HepG2 (cell line): Measurements from ENCODE around the gene DRAP1. TPM values are rescaled to one million over a fixed set of nuclear protein-coding genes. Genes with fewer than 3 reads are reported as not detected.
A peak's percentile ranks its signal among the peaks of the same experiment; 100 is the strongest.

Experiments used
- CHD4 ChIP-seq: fragments of 200-600 bp; sonication (generic); IDR thresholded peaks from 2 replicates; pipeline ENCODE4 v1.7.0; 2017; ENCODE audit warnings: mild to moderate bottlenecking, low read length, borderline replicate concordance
- GTF3A ChIP-seq: sonication (generic); formaldehyde crosslinking; conservative IDR thresholded peaks from 2 replicates; pipeline ENCODE4 v1.4.0; 2020; ENCODE audit warnings: mild to moderate bottlenecking, missing genetic modification reagents
- HNF4G ChIP-seq, 2 experiments: sonication (generic) in 1 of 2; formaldehyde crosslinking in 1 of 2; IDR thresholded peaks; 2 replicates each; pipeline versions ENCODE4 v1.4.0 to v1.6.1; 2011 to 2020; ENCODE audit warnings: borderline replicate concordance in 2 of 2, low read depth in 2 of 2, mild to moderate bottlenecking in 2 of 2, low read length in 1 of 2, missing genetic modification reagents in 1 of 2, moderate library complexity in 1 of 2
- MIXL1 ChIP-seq: IDR thresholded peaks from 2 replicates; pipeline ENCODE4 v1.6.1; 2016
- NCOA5 ChIP-seq: sonication (generic); formaldehyde crosslinking; IDR thresholded peaks from 2 replicates; pipeline ENCODE4 v1.4.0; 2020; ENCODE audit warnings: missing genetic modification reagents
- NFIC ChIP-seq: IDR thresholded peaks from 2 replicates; pipeline ENCODE4 v1.6.1; 2012; ENCODE audit warnings: mild to moderate bottlenecking, low read length, inconsistent platforms
- NFYC ChIP-seq: IDR thresholded peaks from 2 replicates; pipeline ENCODE4 v1.6.1; 2016; ENCODE audit warnings: missing genetic modification reagents, missing compliant biosample characterization
- NONO ChIP-seq, 2 experiments: fragments of 450-650 bp in 1 of 2; sonication (generic) in 1 of 2; formaldehyde crosslinking in 1 of 2; IDR thresholded peaks in 1 of 2; conservative IDR thresholded peaks in 1 of 2; 2 replicates each; pipeline versions ENCODE4 v1.6.1 to v1.8.0; 2017 to 2022; ENCODE audit warnings: mild to moderate bottlenecking in 1 of 2, missing genetic modification reagents in 1 of 2, moderate library complexity in 1 of 2
- PCBP1 ChIP-seq: fragments of 200-400 bp; formaldehyde crosslinking; IDR thresholded peaks from 2 replicates; pipeline ENCODE4 v1.6.1; 2017; ENCODE audit warnings: mild to moderate bottlenecking, low read depth, low read length, borderline replicate concordance
- REPIN1 ChIP-seq: sonication (generic); formaldehyde crosslinking; IDR thresholded peaks from 2 replicates; pipeline ENCODE4 v1.8.0; 2022; ENCODE audit warnings: missing genetic modification reagents, low read depth, mild to moderate bottlenecking, borderline replicate concordance
- TEAD3 ChIP-seq: optimal IDR thresholded peaks from 2 replicates; pipeline ENCODE3; 2016; ENCODE audit warnings: borderline replicate concordance
- THAP8 ChIP-seq: sonication (generic); formaldehyde crosslinking; IDR thresholded peaks from 2 replicates; pipeline ENCODE4 v1.5.1; 2020; ENCODE audit warnings: missing genetic modification reagents, mild to moderate bottlenecking, borderline replicate concordance
- ZNF552 ChIP-seq: sonication (generic); formaldehyde crosslinking; IDR thresholded peaks from 2 replicates; pipeline ENCODE4 v1.9.0; 2022; ENCODE audit warnings: missing genetic modification reagents, mild to moderate bottlenecking, borderline replicate concordance
- ZNF670 ChIP-seq: sonication (generic); formaldehyde crosslinking; IDR thresholded peaks from 2 replicates; pipeline ENCODE4 v1.8.0; 2022; ENCODE audit warnings: mild to moderate bottlenecking, missing genetic modification reagents, borderline replicate concordance
- ZNF710 ChIP-seq: sonication (generic); formaldehyde crosslinking; IDR thresholded peaks from 2 replicates; pipeline ENCODE4 v1.5.0; 2020; ENCODE audit warnings: mild to moderate bottlenecking, missing genetic modification reagents, borderline replicate concordance
- polyA plus RNA-seq, 8 experiments: library from polyadenylated mRNA; depleted of rRNA in 3 of 8; stranded (reverse) in 7 of 8; unstranded in 1 of 8; fragments of >200 nt; fragmentation: Illumina TruSeq in 4 of 8; extraction: Trizol in 4 of 8; gene quantifications; 2 replicates each; pipeline versions ENCODE4 v1.2.1 to v1.2.3, GENCODE V29; 2011 to 2016; ENCODE audit warnings: low read depth in 4 of 8, missing spikeins in 1 of 8, mixed read lengths in 1 of 8; ENCODE audit not compliant: insufficient read depth in 1 of 8
- total RNA-seq, 5 experiments: library from RNA; depleted of rRNA; stranded (reverse); fragments of >200 nt; fragmentation: Illumina TruSeq; extraction: Trizol; gene quantifications; 2 replicates each; pipeline ENCODE4 v1.2.3, GENCODE V29; 2016; ENCODE audit warnings: low read depth in 1 of 5
- TF ChIP-seq, protein P1 (sequence below): sonication (generic); formaldehyde crosslinking; IDR thresholded peaks from 2 replicates; pipeline ENCODE4 v1.8.0; 2022; ENCODE audit warnings: missing genetic modification reagents, mild to moderate bottlenecking, inconsistent platforms, borderline replicate concordance
- TF ChIP-seq, protein P2 (sequence below), 2 experiments: sonication (generic) in 1 of 2; formaldehyde crosslinking in 1 of 2; IDR thresholded peaks; 2 replicates each; pipeline versions ENCODE4 v1.4.0 to v1.6.1; 2018 to 2020; ENCODE audit warnings: missing genetic modification reagents in 2 of 2, borderline replicate concordance in 1 of 2, low read depth in 1 of 2, mild to moderate bottlenecking in 1 of 2, missing biosample characterization in 1 of 2
- TF ChIP-seq, protein P3 (sequence below): sonication (generic); formaldehyde crosslinking; IDR thresholded peaks from 2 replicates; pipeline ENCODE4 v1.4.0; 2020; ENCODE audit warnings: missing genetic modification reagents, borderline replicate concordance

DRAP1 gene
- total and polyA plus RNA-seq, 2 of the 13 experiments (the other 11 are each of a cell fraction or from before 2014, with no cell fraction given) = 46.8 to 52.3 TPM

DNA sequence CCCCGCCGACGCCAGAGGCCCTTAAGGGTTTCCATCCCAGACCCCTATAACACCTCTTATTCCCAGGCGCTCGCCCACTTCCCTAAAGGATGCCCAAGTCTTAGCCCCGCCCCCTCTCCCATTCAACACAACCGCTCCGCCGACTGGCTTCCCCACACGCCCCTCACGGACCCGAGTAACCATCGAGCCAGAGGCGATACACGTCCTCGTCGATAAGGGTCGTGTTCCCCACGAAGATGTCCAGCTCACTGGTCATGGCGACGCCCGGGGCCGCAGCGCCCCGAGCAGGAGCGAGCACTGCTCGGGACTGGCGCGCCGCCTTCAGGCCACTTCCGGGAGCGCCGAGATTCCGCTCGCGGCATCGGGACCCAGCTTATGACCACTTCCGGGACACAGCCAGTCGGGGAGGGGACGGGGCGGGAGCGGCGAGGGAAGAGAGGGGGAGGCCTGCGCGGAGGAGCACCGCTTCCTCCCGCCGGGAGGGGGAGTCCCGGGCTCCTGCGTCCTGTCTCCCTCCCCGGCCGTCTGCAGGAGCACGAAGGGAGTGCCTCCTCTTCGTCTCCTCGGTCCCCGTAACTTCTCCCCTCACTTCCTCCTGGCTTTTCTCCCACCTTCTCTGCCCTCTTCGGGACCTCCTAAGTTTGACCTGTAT is 30.9 kb upstream of the DRAP1 start, which contains the start of gene FIBP (continued):
- TF ChIP-seq HNF4G (IDR thresholded peaks at IDR 0.05; ENCODE audit: borderline replicate concordance, low read depth, low read length) (0 out of 2 replicates have a peak, but pooled peaks have one; percentile 4), HNF4G (CRISPR knock-in tag; IDR thresholded peaks at IDR 0.05; ENCODE audit: borderline replicate concordance, low read depth) (peak; percentile 65; the same call in 1 of the 2 replicates), ZNF552 (CRISPR knock-in tag) (no peak), ZNF670 (no peak), MIXL1 (CRISPR knock-in tag) (0 out of 2 replicates have a peak, but pooled peaks have one; percentile 10), NONO (IDR thresholded peaks at IDR 0.05) (no peak), NONO (CRISPR knock-in tag; conservative IDR thresholded peaks at IDR 0.05) (no peak; the same call in 1 of the 2 replicates), REPIN1 (CRISPR knock-in tag) (peak; percentile 69), NFIC (no peak), NCOA5 (no peak), TEAD3 (CRISPR knock-in tag) (peak; percentile 59), THAP8 (no peak), ZNF710 (CRISPR knock-in tag) (no peak), CHD4 (no peak), PCBP1 (0 out of 2 replicates have a peak, but pooled peaks have one; percentile 71), NFYC (CRISPR knock-in tag) (peak; percentile 65), GTF3A (no peak)
- TF ChIP-seq, protein P1, sequence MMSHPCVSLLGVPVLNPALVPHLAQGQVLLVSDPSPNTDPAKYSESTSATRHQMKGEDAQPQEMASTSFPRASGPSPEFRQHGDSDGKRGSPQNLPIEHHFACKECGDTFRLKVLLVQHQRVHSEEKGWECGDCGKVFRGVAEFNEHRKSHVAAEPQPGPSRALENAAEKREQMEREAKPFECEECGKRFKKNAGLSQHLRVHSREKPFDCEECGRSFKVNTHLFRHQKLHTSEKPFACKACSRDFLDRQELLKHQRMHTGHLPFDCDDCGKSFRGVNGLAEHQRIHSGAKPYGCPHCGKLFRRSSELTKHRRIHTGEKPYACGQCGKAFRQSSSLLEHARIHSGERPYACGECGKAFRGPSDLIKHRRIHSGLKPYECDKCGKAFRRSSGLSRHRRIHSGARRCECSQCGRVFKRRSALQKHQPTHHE (CRISPR knock-in tag) = peak; percentile 23; the same call in 1 of the 2 replicates
- TF ChIP-seq, protein P2, sequence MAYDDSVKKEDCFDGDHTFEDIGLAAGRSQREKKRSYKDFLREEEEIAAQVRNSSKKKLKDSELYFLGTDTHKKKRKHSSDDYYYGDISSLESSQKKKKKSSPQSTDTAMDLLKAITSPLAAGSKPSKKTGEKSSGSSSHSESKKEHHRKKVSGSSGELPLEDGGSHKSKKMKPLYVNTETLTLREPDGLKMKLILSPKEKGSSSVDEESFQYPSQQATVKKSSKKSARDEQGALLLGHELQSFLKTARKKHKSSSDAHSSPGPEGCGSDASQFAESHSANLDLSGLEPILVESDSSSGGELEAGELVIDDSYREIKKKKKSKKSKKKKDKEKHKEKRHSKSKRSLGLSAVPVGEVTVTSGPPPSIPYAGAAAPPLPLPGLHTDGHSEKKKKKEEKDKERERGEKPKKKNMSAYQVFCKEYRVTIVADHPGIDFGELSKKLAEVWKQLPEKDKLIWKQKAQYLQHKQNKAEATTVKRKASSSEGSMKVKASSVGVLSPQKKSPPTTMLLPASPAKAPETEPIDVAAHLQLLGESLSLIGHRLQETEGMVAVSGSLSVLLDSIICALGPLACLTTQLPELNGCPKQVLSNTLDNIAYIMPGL (CRISPR knock-in tag; IDR thresholded peaks at IDR 0.05; ENCODE audit: borderline replicate concordance in 1 of 2, low read depth in 1 of 2) = peak; percentile 96 to 97
- TF ChIP-seq, protein P3, sequence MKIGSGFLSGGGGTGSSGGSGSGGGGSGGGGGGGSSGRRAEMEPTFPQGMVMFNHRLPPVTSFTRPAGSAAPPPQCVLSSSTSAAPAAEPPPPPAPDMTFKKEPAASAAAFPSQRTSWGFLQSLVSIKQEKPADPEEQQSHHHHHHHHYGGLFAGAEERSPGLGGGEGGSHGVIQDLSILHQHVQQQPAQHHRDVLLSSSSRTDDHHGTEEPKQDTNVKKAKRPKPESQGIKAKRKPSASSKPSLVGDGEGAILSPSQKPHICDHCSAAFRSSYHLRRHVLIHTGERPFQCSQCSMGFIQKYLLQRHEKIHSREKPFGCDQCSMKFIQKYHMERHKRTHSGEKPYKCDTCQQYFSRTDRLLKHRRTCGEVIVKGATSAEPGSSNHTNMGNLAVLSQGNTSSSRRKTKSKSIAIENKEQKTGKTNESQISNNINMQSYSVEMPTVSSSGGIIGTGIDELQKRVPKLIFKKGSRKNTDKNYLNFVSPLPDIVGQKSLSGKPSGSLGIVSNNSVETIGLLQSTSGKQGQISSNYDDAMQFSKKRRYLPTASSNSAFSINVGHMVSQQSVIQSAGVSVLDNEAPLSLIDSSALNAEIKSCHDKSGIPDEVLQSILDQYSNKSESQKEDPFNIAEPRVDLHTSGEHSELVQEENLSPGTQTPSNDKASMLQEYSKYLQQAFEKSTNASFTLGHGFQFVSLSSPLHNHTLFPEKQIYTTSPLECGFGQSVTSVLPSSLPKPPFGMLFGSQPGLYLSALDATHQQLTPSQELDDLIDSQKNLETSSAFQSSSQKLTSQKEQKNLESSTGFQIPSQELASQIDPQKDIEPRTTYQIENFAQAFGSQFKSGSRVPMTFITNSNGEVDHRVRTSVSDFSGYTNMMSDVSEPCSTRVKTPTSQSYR (CRISPR knock-in tag) = peak; percentile 30; the same call in 1 of the 2 replicates
